Neural progenitor cell (in vitro differentiated cells): ENCODE results near the gene PLCH2. TPM values are rescaled to one million over a fixed set of nuclear protein-coding genes. Genes with fewer than 3 reads are reported as not detected.

Experiments used
- DNase-seq: peaks from one replicate; pipeline ENCODE4 v3.0.0-alpha.2; 2016; ENCODE audit warnings: low spot score
- H2AFZ ChIP-seq: fragments of 200-600 bp; sonication (generic); replicated peaks from 2 replicates; pipeline ENCODE4 v1.6.1; 2016; ENCODE audit warnings: antibody characterized with exemption
- H3F3A ChIP-seq: fragments of 200-600 bp; sonication (generic); 2 replicates; pipeline ENCODE4 v1.6.1; 2016; ENCODE audit warnings: antibody characterized with exemption, low read depth
- H3K27ac ChIP-seq: fragments of 200-600 bp; sonication (generic); 2 replicates; pipeline ENCODE4 v1.5.1; 2016; ENCODE audit warnings: mild to moderate bottlenecking
- H3K27me3 ChIP-seq: fragments of 200-600 bp; sonication (generic); 2 replicates; pipeline ENCODE4 v1.6.1; 2016; ENCODE audit warnings: mild to moderate bottlenecking, moderate library complexity
- H3K36me3 ChIP-seq: fragments of 200-600 bp; sonication (generic); 2 replicates; pipeline ENCODE4 v1.5.1; 2016
- H3K4me1 ChIP-seq: fragments of 200-600 bp; sonication (generic); 2 replicates; pipeline ENCODE4 v1.6.1; 2016; ENCODE audit warnings: mixed run types
- H3K4me2 ChIP-seq: fragments of 200-600 bp; sonication (generic); 2 replicates; pipeline ENCODE4 v1.6.1; 2016
- H3K4me3 ChIP-seq: fragments of 200-600 bp; sonication (generic); 2 replicates; pipeline ENCODE4 v1.5.1; 2016
- H3K79me2 ChIP-seq: fragments of 200-600 bp; sonication (generic); 2 replicates; pipeline ENCODE4 v1.6.1; 2016; ENCODE audit warnings: low read depth
- H3K9ac ChIP-seq: fragments of 200-600 bp; sonication (generic); 2 replicates; pipeline ENCODE4 v1.6.1; 2016
- H3K9me3 ChIP-seq: fragments of 200-600 bp; sonication (generic); 2 replicates; pipeline ENCODE4 v1.5.1; 2016; ENCODE audit warnings: low read depth
- H4K20me1 ChIP-seq: fragments of 200-600 bp; sonication (generic); 2 replicates; pipeline ENCODE4 v1.6.1; 2016; ENCODE audit warnings: low read depth
- H3K27ac Mint-ChIP-seq: 3 replicates; pipeline ENCODE4 v1.8.0; 2021; ENCODE audit warnings: mixed read lengths
- H3K27me3 Mint-ChIP-seq: 2 replicates; pipeline ENCODE4 v1.8.0; 2022; ENCODE audit warnings: low read depth, mild to moderate bottlenecking, inconsistent platforms, moderate library complexity, mixed read lengths; ENCODE audit not compliant: insufficient read depth
- H3K36me3 Mint-ChIP-seq: 3 replicates; pipeline ENCODE4 v1.8.0; 2021; ENCODE audit warnings: mixed read lengths
- H3K4me1 Mint-ChIP-seq: 3 replicates; pipeline ENCODE4 v1.8.0; 2021; ENCODE audit warnings: mixed read lengths
- H3K4me3 Mint-ChIP-seq: 3 replicates; pipeline ENCODE4 v1.8.0; 2021; ENCODE audit warnings: mild to moderate bottlenecking, moderate library complexity, mixed read lengths
- H3K9me3 Mint-ChIP-seq: 3 replicates; pipeline ENCODE4 v1.8.0; 2020; ENCODE audit warnings: mixed read lengths
- CTCF ChIP-seq: fragments of 200-600 bp; sonication (generic); IDR thresholded peaks from 2 replicates; pipeline ENCODE4 v1.5.1; 2017; ENCODE audit warnings: antibody characterized with exemption, mild to moderate bottlenecking
- EZH2 ChIP-seq: fragments of 200-600 bp; sonication (generic); IDR thresholded peaks from 2 replicates; pipeline ENCODE4 v1.6.1; 2017; ENCODE audit warnings: antibody characterized with exemption, mild to moderate bottlenecking, moderate library complexity
- EZH2phosphoT487 ChIP-seq: fragments of 200-600 bp; sonication (generic); IDR thresholded peaks from 2 replicates; pipeline ENCODE4 v1.6.1; 2017; ENCODE audit warnings: antibody characterized with exemption
- total RNA-seq: library from RNA; depleted of rRNA; stranded (reverse); fragments of >200 nt; gene quantifications from 2 replicates; pipeline ENCODE4 v1.2.3, GENCODE V29; 2015; ENCODE audit warnings: low replicate concordance

PLCH2 gene
- total RNA-seq, 1 donor from 2014 or later = 0.54 TPM

- Histone ChIP-seq H3F3A (no peaks in the 10 kb centered on the region), H3K9me3 (no peaks in the 10 kb centered on the region), H4K20me1 (peaks cover 13% of the 10 kb centered on the region), H3K79me2 (no peaks in the 10 kb centered on the region), H3K27ac (no peak overlapping the region), H2AFZ (no peak overlapping the region), H3K27me3 (peaks cover 8% of the 10 kb centered on the region), H3K36me3 (no peaks in the 10 kb centered on the region), H3K9ac (no peak overlapping the region), H3K4me1 (peaks cover 51% of the 10 kb centered on the region), H3K4me2 (no peak overlapping the region), H3K4me3 (no peak overlapping the region)
- TF ChIP-seq CTCF (no peak), EZH2 (no peak), EZH2phosphoT487 (no peak)
- Mint-ChIP-seq H3K9me3 (no peaks in the 10 kb centered on the region), H3K4me3 (no peak overlapping the region), H3K36me3 (no peaks in the 10 kb centered on the region), H3K27me3 (peaks cover 7% of the 10 kb centered on the region), H3K4me1 (peaks cover 23% of the 10 kb centered on the region), H3K27ac (no peak overlapping the region)
- DNase-seq = no peak
Measured at GRCh38 chr1:2473198-2473597, 2.9 kb upstream of the PLCH2 start.

GRCh38 chr1:2474104-2474844 lies 1.8 kb upstream of the PLCH2 start:
- H3K4me2 ChIP-seq = peak overlapping the region; percentile 69
- H3K79me2 ChIP-seq = no peaks in the 10 kb centered on the region
- TF ChIP-seq CTCF (no peak), EZH2phosphoT487 (no peak), EZH2 (no peak)
- H4K20me1 ChIP-seq = peaks cover 4% of the 10 kb centered on the region
- H3K27ac ChIP-seq = no peak overlapping the region
- H3K36me3 Mint-ChIP-seq = no peaks in the 10 kb centered on the region
- H3K4me1 Mint-ChIP-seq = peaks cover 20% of the 10 kb centered on the region
- no peak overlapping the region for H2AFZ ChIP-seq
- H3K9me3 Mint-ChIP-seq = no peaks in the 10 kb centered on the region
- no peak overlapping the region for H3K4me3 Mint-ChIP-seq
- peak; percentile 68 for DNase-seq
- no peak overlapping the region for H3K4me3 ChIP-seq
- no peaks in the 10 kb centered on the region for H3K36me3 ChIP-seq
- peaks cover 51% of the 10 kb centered on the region for H3K4me1 ChIP-seq
- no peak overlapping the region for H3K27ac Mint-ChIP-seq
- H3K9ac ChIP-seq = no peak overlapping the region
- H3K27me3 ChIP-seq = no peaks in the 10 kb centered on the region
- H3K9me3 ChIP-seq = no peaks in the 10 kb centered on the region
- no peaks in the 10 kb centered on the region for H3F3A ChIP-seq
- peaks cover 2% of the 10 kb centered on the region for H3K27me3 Mint-ChIP-seq

DNA sequence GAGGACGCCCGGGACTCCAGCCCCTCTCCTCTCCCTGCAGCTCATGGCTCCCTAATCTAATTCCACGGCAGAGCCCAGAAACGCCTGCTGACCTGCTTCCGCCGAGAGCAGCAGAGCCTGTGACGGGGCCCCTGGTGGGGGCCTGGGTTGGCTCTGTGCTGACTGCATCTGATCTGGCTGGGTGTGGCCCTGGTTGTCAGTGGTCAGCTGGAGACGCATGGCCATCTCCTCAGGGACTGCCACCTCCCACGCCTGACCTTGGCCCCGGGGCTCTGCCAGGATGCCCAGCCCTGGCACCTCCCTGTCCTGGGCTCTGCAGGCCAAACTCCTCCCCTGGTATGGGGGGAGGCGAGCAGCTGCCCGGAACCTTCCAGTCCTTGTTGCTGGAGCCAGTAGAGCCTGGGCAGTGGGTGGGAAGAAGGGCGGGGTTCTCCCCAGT lies 1.1 kb upstream of the PLCH2 start:
- Histone ChIP-seq H3K79me2 (no peaks in the 10 kb centered on the region), H3K36me3 (no peaks in the 10 kb centered on the region), H4K20me1 (no peaks in the 10 kb centered on the region), H3K4me1 (peaks cover 51% of the 10 kb centered on the region), H3K4me2 (peak overlapping the region; percentile 69), H3F3A (no peaks in the 10 kb centered on the region), H3K9ac (no peak overlapping the region), H3K4me3 (no peak overlapping the region), H3K9me3 (no peaks in the 10 kb centered on the region), H3K27ac (no peak overlapping the region), H3K27me3 (no peaks in the 10 kb centered on the region), H2AFZ (no peak overlapping the region)
- Mint-ChIP-seq H3K36me3 (no peaks in the 10 kb centered on the region), H3K4me1 (peaks cover 20% of the 10 kb centered on the region), H3K27ac (no peak overlapping the region), H3K4me3 (no peak overlapping the region), H3K27me3 (peaks cover 2% of the 10 kb centered on the region), H3K9me3 (no peaks in the 10 kb centered on the region)
- TF ChIP-seq CTCF (no peak), EZH2phosphoT487 (no peak), EZH2 (no peak)
- DNase-seq = no peak
